ENCODE measurements around the gene TM9SF3.

DNA sequence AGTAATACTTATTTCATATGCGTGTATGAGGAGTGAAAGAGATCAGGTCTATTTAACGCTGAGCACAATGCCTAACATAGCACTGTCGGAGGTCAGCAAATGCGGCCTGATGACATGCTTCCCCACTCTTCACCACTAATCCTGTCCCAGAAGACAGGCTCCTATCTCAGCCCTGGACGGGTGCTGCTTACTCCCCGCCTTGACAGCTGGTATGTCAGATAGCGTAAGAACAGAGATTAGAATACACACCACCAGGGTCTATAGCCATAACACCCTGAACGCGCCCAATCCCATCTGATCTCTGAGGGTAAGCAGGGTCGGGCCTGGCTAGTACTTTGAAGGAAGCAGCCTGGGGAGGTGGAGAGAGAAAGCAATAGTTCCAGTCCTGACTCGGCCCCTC lies 32.3 kb upstream of the TM9SF3 start:
- TF ChIP-seq, protein P1, sequence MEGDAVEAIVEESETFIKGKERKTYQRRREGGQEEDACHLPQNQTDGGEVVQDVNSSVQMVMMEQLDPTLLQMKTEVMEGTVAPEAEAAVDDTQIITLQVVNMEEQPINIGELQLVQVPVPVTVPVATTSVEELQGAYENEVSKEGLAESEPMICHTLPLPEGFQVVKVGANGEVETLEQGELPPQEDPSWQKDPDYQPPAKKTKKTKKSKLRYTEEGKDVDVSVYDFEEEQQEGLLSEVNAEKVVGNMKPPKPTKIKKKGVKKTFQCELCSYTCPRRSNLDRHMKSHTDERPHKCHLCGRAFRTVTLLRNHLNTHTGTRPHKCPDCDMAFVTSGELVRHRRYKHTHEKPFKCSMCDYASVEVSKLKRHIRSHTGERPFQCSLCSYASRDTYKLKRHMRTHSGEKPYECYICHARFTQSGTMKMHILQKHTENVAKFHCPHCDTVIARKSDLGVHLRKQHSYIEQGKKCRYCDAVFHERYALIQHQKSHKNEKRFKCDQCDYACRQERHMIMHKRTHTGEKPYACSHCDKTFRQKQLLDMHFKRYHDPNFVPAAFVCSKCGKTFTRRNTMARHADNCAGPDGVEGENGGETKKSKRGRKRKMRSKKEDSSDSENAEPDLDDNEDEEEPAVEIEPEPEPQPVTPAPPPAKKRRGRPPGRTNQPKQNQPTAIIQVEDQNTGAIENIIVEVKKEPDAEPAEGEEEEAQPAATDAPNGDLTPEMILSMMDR (IDR thresholded peaks at IDR 0.05) = no peak
- no peak for TF ChIP-seq POLR2A (IDR thresholded peaks at IDR 0.05)
